IPS-11a (cell line): ENCODE measurements around the gene MLXIPL.
"Not testable (repeated sequence)": the region's sequence is repeated elsewhere in the genome, so short reads cannot be mapped to it uniquely, and the experiment has no call there.

Experiments used
- H3K4me3 ChIP-seq: one replicate; pipeline ENCODE4 v1.5.1; 2013; ENCODE audit warnings: low read depth, low read length, control low read depth

MLXIPL gene

DNA sequence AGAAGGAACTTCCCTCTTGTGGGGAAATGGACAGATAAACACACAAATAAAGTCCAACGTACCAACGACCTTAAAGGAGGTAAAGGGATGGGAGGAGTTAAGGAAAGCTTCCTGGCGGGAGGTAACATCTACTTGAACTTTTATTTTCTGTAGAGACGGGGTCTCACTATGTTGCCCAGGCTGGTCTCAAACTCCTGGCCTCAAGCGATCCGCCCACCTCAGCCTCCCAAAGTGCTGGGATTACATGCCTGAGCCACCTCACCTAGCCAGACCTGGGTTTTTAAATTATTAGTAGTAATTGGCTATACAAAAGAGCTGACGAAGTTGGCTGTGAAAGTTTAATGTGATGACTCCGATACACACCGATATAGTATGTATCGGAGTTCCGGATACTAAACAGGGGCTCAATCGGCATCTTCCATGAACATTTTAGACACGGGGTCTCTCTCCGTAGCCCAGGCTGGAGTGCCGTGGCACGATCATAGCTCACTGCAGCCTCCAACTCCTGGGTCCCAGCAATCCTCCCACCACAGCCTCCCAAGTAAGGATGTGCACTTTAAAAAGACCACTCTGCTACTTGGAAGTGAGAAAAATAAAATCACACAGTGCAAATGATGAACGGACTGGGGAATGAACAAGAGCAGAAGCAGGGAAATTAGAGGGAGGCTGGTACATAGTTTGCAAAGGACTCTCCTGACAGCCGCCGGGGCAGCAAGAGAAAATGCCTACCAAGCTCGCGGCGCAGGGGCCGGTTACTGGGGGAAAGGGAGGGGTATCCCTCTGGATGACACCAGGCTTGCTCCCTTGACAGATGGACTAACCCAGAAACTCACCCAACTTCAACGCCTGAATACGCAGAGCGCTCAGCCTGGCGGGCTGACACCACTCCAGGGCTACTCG is 67.9 kb downstream of the MLXIPL start:
- H3K4me3 ChIP-seq, result peak overlapping the region; percentile 68

GRCh38 chr7:73555411-73555982 is 68.8 kb downstream of the MLXIPL start:
- H3K4me3 ChIP-seq, result no peak overlapping the region

DNA sequence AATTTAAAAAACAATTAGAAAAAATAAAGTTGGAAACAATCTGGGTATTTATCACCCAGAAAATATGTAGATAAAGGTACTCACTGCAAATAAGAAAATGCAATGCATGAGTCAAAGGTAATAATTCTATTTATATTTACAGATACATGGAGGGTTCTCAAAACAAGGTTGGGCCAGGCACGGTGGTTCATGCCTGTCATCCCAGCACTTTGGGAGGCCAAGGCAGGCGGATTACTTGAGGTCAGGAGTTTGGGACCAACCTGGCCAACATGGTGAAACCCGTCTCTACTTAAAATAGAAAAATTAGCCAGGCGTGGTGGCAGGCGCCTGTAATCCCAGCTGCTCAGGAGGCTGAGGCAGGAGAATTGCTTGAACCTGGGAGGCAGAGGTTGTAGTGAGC is 74.2 kb downstream of the MLXIPL start:
- not testable (repeated sequence) for H3K4me3 ChIP-seq

DNA sequence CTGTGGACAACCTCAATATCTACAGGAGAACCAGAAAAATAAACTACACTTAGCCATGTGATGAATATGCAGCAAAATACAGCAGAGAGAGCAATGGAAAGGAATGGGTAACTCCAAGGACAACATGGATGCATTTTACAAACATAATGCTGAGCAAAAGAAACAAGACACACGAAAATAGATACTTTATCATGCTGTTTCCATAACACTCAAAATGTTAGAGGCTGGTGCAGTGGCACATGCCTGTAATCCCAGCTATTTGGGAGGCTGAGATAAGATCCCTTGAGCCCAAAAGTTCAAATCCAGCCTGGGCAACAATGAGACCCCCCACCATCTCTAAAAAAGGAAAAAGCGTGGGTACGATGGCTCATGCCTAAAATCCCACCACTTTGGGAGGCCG is 75.1 kb downstream of the MLXIPL start:
- no peak overlapping the region for H3K4me3 ChIP-seq

- no peak overlapping the region for H3K4me3 ChIP-seq
Measured at GRCh38 chr7:73547841-73548240, 76.5 kb downstream of the MLXIPL start.

DNA sequence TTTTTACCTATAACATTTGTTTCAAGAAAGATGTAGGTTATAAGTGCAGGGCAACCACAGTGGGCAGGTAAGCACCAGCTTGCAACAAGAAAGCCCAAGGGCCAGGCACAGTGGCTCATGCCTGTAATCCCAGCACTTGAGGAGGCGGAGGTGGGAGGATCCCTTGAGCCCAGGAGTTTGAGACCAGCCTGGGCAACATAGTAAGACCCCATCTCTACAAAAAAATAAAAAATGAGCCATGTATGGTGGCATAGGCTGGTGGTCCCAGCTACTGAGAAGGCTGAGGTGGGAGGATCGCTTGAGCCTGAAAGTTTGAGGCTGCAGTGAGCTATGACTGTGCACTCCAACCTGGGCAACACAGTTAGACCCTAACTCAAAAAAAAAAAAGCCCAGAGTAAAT is 79.6 kb downstream of the MLXIPL start:
- no peak overlapping the region for H3K4me3 ChIP-seq
